CD4-positive, alpha-beta T cell treated with Interleukin-17A for 4 hours (primary cell): ENCODE results near the gene BRME1.
A peak's percentile ranks its signal among the peaks of the same experiment; 100 is the strongest.

ENCODE experiments used
- DNase-seq: peaks from one replicate; pipeline ENCODE4 v3.0.0-alpha.2; 2020; ENCODE audit warnings: mixed read lengths

The BRME1 gene

DNA sequence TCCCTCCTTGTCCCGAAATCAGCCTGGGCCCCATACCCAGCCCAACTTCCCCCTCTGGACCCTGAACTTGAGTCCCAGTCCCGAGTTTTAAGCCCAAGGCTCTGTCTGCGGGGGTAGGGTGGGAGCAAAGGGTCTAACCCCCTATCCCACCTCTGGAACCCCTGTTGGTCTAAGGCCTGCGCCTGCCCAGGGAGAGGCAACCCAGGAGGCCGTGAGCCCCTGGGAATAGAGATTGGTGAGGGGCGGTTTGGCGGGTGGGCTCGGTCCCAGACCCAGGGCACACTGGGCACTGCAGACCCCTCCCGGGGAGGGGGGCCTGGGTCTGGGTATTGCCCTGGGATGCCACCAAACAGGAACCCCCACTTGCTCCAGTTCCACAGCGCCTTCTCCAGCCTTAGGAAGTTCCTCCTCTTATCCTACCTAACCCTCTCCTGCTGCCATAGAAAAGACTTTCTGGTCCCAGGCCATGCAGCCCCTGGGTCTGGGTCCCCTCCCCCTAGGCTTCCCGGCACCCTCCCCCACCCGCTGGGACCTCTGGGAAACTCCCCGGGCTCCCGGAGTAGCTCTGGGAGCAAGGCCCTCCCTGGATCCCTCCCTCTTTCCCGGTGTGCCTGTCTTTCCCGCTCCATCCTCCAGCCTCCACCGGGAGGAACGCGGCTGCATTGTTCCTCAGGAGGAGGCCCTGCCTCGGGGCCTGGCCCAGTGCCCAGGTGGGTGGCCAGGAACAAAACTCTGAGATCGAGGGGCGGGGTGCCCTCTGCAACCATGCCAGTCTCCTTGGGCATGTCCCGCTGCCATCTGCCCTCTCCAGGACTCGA, 62.6 kb downstream of the BRME1 start:
- DNase-seq: no peak

DNA sequence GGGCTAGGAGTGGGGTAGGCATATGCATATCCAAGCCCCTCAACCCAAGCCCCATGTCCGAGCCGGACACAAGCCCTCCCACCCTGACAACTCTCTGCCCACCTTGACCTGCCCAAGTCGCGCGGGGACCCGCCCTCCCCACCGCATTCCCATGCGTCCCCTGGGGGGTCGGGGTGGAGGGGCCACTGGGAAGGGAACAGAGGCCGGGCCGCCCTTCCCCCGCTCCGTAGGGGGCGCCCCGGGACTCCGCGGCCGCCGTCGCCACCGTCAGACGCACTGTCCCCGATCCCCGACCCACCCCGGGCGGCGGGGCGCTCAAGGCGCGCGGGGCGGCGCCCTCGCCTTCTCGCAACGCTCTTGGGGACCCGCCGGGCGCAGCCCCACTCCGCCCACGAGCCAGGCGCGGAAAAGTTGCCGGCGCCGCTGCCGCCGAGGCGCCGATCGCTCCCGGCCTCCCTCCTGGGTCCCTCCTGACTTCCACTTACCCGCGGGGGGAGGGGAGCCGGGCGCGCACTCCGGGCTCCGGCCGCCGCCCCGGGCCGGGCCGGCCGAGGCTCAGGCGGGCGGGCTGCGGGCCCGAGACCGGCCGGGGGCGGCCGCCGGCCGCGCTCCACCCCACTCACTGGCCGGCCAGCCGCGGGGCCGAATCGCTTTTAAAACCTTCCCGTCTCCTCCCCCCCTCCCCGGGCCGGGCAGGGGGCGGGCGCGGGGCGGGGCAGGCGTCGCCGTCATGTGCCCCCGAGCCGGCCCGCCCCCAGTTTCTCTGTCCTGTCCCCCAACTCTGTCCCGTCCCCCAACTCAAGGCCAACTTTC, 63.4 kb downstream of the BRME1 start:
- DNase-seq: peak; percentile 81

DNA sequence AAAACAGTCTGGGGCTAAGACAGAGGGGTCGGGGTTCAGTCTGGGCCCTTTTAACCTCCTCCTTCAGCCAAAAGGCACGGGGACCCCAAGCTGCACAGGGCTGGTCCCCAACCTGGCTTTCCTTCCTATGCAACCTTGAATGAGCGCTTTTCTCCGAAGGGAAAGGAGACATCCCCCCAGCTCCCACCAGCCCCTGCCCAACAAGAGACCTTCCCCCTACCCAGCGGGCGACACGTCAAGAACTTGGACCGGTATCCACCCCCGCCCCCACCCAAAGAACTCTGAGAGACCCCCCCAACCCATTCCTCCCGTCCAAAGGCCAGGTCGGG, 64.0 kb downstream of the BRME1 start:
- DNase-seq: no peak

- peak; percentile 41 for DNase-seq
These were observed 64.6 kb downstream of the BRME1 start for GRCh38 chr19:13841086-13841961.

GRCh38 chr19:13840305-13841085, 65.4 kb downstream of the BRME1 start:
- DNase-seq: peak; percentile 57

DNA sequence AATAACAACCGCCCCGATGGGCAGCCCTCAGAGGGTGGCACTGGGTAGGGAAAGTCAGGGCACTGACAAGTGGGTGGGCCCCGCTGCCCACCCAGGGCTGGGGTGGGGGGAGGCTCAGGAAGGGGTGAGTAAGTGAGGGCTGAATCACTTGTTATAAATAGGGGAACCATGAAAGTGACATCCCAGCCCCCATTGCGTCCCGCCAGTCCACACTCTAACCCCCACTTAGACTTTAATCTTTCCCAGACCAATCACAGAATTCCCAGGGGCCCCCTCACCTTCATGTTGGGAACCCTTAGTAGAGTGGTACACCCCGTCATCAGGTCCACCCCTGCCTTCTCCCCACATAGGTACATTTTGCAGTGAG, 66.0 kb downstream of the BRME1 start:
- no peak for DNase-seq

DNA sequence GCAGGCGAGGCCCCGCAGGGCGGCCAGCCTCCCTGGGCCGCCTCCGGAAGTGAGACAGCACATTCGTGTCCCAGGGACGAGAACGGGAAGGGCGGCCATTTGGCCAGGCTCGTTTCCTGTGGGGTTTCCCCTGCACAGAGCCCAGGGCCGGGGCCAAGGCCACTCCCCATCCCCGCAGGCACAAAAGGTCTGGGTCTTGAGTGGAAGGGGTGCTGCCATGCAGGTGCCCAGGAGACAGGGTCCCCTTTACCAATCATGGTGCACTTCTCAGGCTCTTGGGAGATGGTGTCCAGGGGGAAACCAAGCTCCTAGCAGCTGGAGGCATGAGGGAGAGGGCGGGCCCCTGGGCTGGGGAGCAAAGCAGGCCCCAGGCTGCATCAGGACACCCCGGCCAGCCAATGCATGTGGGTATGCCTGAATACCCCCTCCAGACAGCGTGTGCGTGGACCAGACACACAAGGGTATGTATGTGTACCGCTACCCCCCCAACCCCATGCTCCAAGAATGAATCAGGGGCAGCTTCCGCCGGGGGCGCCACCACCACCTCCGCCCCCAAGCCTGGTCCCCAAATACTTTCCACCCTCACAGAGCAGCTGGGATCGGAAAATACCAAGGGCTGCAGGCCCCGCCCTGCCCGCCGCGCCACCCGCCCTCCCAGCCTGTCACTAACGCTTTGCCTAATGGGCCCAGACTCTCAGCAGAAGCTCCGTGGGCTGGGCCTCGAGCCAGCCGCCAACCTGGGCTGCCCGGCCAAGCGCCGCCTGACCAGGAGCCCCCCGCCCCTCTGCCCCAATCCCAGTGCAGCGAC, 66.6 kb downstream of the BRME1 start:
- DNase-seq: peak; percentile 82

GRCh38 chr19:13838435-13839129, 67.3 kb downstream of the BRME1 start:
- DNase-seq: no peak

DNA sequence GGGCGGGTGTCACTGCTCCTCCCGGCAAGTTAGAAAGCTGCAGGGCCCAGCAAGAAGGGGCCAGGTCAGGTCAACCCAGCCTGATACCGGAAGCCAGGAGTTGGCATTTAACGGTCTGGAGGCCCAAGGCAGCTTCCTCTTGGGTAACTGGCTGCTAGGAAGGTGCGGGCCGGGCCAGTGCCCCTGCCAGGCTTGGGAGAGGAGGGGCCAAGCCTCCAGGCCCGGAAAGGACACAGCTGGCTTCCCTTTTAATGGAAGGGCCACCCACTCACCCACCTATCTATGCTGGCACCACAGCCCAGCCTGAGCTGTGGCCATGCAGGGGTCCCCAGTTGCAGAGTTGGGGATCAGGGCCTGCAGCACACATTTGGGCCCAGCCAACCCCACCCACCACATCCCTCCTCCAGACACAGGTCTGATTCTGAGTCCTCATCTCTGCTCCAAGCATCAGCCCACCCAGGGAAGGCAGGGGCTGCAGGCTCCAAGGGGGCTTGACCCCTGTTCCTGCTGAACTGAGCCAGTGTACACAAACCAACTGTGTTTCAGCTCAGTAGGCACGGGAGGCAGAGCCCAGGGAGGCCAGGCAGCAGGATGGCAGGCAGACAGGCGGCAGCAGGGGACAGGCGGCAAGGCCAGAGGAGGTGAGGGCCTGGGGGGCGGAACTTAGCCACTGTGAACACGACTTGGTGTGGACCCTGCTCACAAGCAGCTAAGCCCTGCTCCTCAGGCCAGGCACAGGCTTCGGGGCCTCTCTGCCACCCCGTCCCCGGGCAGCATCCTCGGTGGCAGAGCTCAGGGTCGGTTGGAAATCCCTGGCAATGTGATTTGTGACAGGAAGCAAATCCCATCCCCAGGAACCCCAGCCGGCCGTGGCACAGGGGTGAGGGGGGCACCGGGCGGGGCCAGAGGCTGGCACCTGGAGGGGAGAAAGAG, 69.9 kb downstream of the BRME1 start:
- DNase-seq: no peak

GRCh38 chr19:13834244-13835069, 71.5 kb downstream of the BRME1 start:
- DNase-seq: no peak

GRCh38 chr19:13833330-13834243, 72.3 kb downstream of the BRME1 start:
- peak; percentile 93 for DNase-seq
